ENCODE data around the gene EFCAB12. TPM values are rescaled to one million over a fixed set of nuclear protein-coding genes. Genes with fewer than 3 reads are reported as not detected.

EFCAB12 gene
- polyA plus RNA-seq, 2 of the 4 experiments (the other 2 are of a cell fraction), result 0.62 to 1.1 TPM

GRCh38 chr3:129415830-129416229, 12.6 kb downstream of the EFCAB12 start:
- H3K27ac ChIP-seq, result peak overlapping the region; percentile 93 to 94
- DNase-seq (ENCODE audit: low read depth in 1 of 2, low spot score in 1 of 2) (no peak), ATAC-seq (no peak), FAIRE-seq (no peak)
- H3K9me3 ChIP-seq, result no peaks in the 10 kb centered on the region
- peaks cover 52% of the 10 kb centered on the region for H3K4me1 ChIP-seq
- H3K4me3 ChIP-seq, result no peak overlapping the region
- TF ChIP-seq ELK1 (IDR thresholded peaks at IDR 0.05; ENCODE audit: low read depth, low read length) (no peak), HEYL (CRISPR knock-in tag; IDR thresholded peaks at IDR 0.05) (no peak), RFX5 (IDR thresholded peaks at IDR 0.05) (no peak), HOXA7 (CRISPR knock-in tag; IDR thresholded peaks at IDR 0.05) (no peak), MAZ (IDR thresholded peaks at IDR 0.05; ENCODE audit: borderline replicate concordance, low read depth, low read length) (no peak), ATOH8 (CRISPR knock-in tag; IDR thresholded peaks at IDR 0.05; ENCODE audit: low read depth) (no peak), FOSB (CRISPR knock-in tag; IDR thresholded peaks at IDR 0.05) (no peak), RARB (CRISPR knock-in tag; IDR thresholded peaks at IDR 0.05) (no peak)
- POLR2A ChIA-PET, result no interaction called here
- 87% methylated on average over 6 of the region's 6 CpGs for WGBS (ENCODE audit: missing lambda C conversion rate)
- H3K4me2 ChIP-seq, result no peak overlapping the region
- CTCF ChIA-PET, result no interaction called here

GRCh38 chr3:129415378-129415777, 13.1 kb downstream of the EFCAB12 start:
- 95% methylated on average over 3 of the region's 3 CpGs for WGBS (ENCODE audit: missing lambda C conversion rate)
- no peak overlapping the region for H3K4me3 ChIP-seq
- ATAC-seq, result no peak
- H3K27ac ChIP-seq, result peak overlapping the region; percentile 93 to 94
- TF ChIP-seq FOSB (CRISPR knock-in tag; IDR thresholded peaks at IDR 0.05) (no peak), JUN (IDR thresholded peaks at IDR 0.05) (no peak), HOXB5 (CRISPR knock-in tag; IDR thresholded peaks at IDR 0.05) (no peak), USF2 (IDR thresholded peaks at IDR 0.05) (no peak)
- H3K4me2 ChIP-seq, result no peak overlapping the region
- POLR2A ChIA-PET, result no interaction called here
- no peaks in the 10 kb centered on the region for H3K9me3 ChIP-seq
- peaks cover 52% of the 10 kb centered on the region for H3K4me1 ChIP-seq
- FAIRE-seq, result no peak
- DNase-seq (ENCODE audit: low read depth in 1 of 2, low spot score in 1 of 2), result no peak
- CTCF ChIA-PET, result interaction anchor here (1.4 kb wide), 1 partner anchor 21 kb away, joined by 3 read pairs; no protein-coding TSS in a partner anchor

- TF ChIP-seq CTCF (IDR thresholded peaks at IDR 0.05) (no peak), SREBF2 (IDR thresholded peaks at IDR 0.05) (no peak), FOSL2 (IDR thresholded peaks at IDR 0.05) (peak; percentile 55), FOSL2 (CRISPR knock-in tag; IDR thresholded peaks at IDR 0.05) (peak; percentile 81), HES2 (IDR thresholded peaks at IDR 0.05) (no peak), JUNB (IDR thresholded peaks at IDR 0.05) (peak; percentile 56; the same call in 1 of the 2 replicates), GATA3 (IDR thresholded peaks at IDR 0.05; ENCODE audit: borderline replicate concordance) (peak; percentile 74; the same call in 1 of the 2 replicates), MAX (IDR thresholded peaks at IDR 0.05) (peak; percentile 42; the same call in 1 of the 2 replicates), BHLHE40 (IDR thresholded peaks at IDR 0.05; ENCODE audit: low read depth, low read length) (no peak), RAD21 (conservative IDR thresholded peaks at IDR 0.05 in 1 of 2, IDR thresholded peaks at IDR 0.05 in 1 of 2) (no peak), CHD4 (IDR thresholded peaks at IDR 0.05; ENCODE audit: borderline replicate concordance) (no peak), MYC (IDR thresholded peaks at IDR 0.05; ENCODE audit: borderline replicate concordance, low read length) (no peak), HDAC2 (IDR thresholded peaks at IDR 0.05) (no peak), CEBPB (IDR thresholded peaks at IDR 0.05) (0 out of 4 replicates have a peak, but pooled peaks of 1 of the 2 experiments have one; percentile 41), HEYL (CRISPR knock-in tag; IDR thresholded peaks at IDR 0.05) (no peak), EP300 (IDR thresholded peaks at IDR 0.05) (no peak), JUN (IDR thresholded peaks at IDR 0.05) (peak; percentile 33 to 39; a peak in 1 of 5 replicates), CHD2 (IDR thresholded peaks at IDR 0.05; ENCODE audit: low read length, partially characterized antibody) (no peak), ESRRA (IDR thresholded peaks at IDR 0.05; ENCODE audit: borderline replicate concordance, low read length) (no peak), CBX8 (IDR thresholded peaks at IDR 0.05) (no peak)
- H3K4me1 ChIP-seq, result peaks cover 52% of the 10 kb centered on the region
- no peak overlapping the region for H3K4me3 ChIP-seq
- CTCF ChIA-PET, result interaction anchor here (0.8 to 1.4 kb wide), 2 partner anchors 19 to 36 kb away, joined by 3 read pairs; no protein-coding TSS in a partner anchor
- H3K4me2 ChIP-seq, result peak overlapping the region; percentile 75
- peak overlapping the region; percentile 93 to 94 for H3K27ac ChIP-seq
- H3K9me3 ChIP-seq, result no peaks in the 10 kb centered on the region
- POLR2A ChIA-PET, result interaction anchor here (1.0 to 2.1 kb wide), 3 partner anchors 14 to 26 kb away, joined by 3 to 16 read pairs (median 3); partner anchors contain the start of genes EFCAB12 and MBD4
- ATAC-seq (peak; percentile 93 to 94), DNase-seq (ENCODE audit: low read depth in 1 of 2, low spot score in 1 of 2) (peak; percentile 67 to 87), FAIRE-seq (no peak)
- WGBS (ENCODE audit: missing lambda C conversion rate), result 3% methylated on average over 4 of the region's 4 CpGs
Observed at GRCh38 chr3:129413687-129414506, 14.5 kb downstream of the EFCAB12 start.

Data from A549 (cell line).